ENCODE data around the gene ARHGEF16. TPM values are rescaled to one million over a fixed set of nuclear protein-coding genes. Genes with fewer than 3 reads are reported as not detected.
A peak's percentile ranks its signal among the peaks of the same experiment; 100 is the strongest.

The ARHGEF16 gene
- total RNA-seq, 1 experiment from 2014 or later: 6.7 TPM

GRCh38 chr1:3466366-3467075 is 12.1 kb downstream of the ARHGEF16 start:
- no peak for DNase-seq (ENCODE audit: extremely low read depth, low read depth)

GRCh38 chr1:3467096-3468036 is 12.9 kb downstream of the ARHGEF16 start:
- no peak for DNase-seq (ENCODE audit: extremely low read depth, low read depth)

GRCh38 chr1:3468236-3469103 is 14.0 kb downstream of the ARHGEF16 start:
- no peak for DNase-seq (ENCODE audit: extremely low read depth, low read depth)

GRCh38 chr1:3469104-3469848 is 14.8 kb downstream of the ARHGEF16 start:
- no peak for DNase-seq (ENCODE audit: extremely low read depth, low read depth)

- DNase-seq (ENCODE audit: extremely low read depth, low read depth): no peak
Measured at GRCh38 chr1:3469849-3470649, 15.6 kb downstream of the ARHGEF16 start.

- no peak for DNase-seq (ENCODE audit: extremely low read depth, low read depth)
Measured at GRCh38 chr1:3470650-3471355, 16.3 kb downstream of the ARHGEF16 start.

GRCh38 chr1:3471356-3472087 is 17.1 kb downstream of the ARHGEF16 start:
- DNase-seq (ENCODE audit: extremely low read depth, low read depth): peak; percentile 64

GRCh38 chr1:3472088-3472850 is 17.8 kb downstream of the ARHGEF16 start:
- DNase-seq (ENCODE audit: extremely low read depth, low read depth): no peak

GRCh38 chr1:3472906-3473305 is 18.4 kb downstream of the ARHGEF16 start:
- DNase-seq (ENCODE audit: extremely low read depth, low read depth): no peak

GRCh38 chr1:3473381-3473844 is 18.9 kb downstream of the ARHGEF16 start:
- no peak for DNase-seq (ENCODE audit: extremely low read depth, low read depth)

- no peak for DNase-seq (ENCODE audit: extremely low read depth, low read depth)
Measured at GRCh38 chr1:3474016-3474415, 19.6 kb downstream of the ARHGEF16 start.

- no peak for DNase-seq (ENCODE audit: extremely low read depth, low read depth)
Measured at GRCh38 chr1:3474421-3474820, 20.0 kb downstream of the ARHGEF16 start.

- no peak for DNase-seq (ENCODE audit: extremely low read depth, low read depth)
Measured at GRCh38 chr1:3475839-3476573, 21.5 kb downstream of the ARHGEF16 start.

GRCh38 chr1:3476666-3477065 is 22.2 kb downstream of the ARHGEF16 start:
- no peak for DNase-seq (ENCODE audit: extremely low read depth, low read depth)

- no peak for DNase-seq (ENCODE audit: extremely low read depth, low read depth)
Measured at GRCh38 chr1:3477241-3477995, 23.0 kb downstream of the ARHGEF16 start.

- no peak for DNase-seq (ENCODE audit: extremely low read depth, low read depth)
Measured at GRCh38 chr1:3478187-3478586, 23.7 kb downstream of the ARHGEF16 start.
